CD1c-positive myeloid dendritic cell (primary cell): ENCODE data around the gene CETP.
"Not testable (repeated sequence)": the region's sequence is repeated elsewhere in the genome, so short reads cannot be mapped to it uniquely, and the experiment has no call there.

Experiments used
- DNase-seq: peaks from one replicate; pipeline ENCODE4 v3.0.0-alpha.2; 2016; ENCODE audit errors: extremely low spot score

CETP gene

DNA sequence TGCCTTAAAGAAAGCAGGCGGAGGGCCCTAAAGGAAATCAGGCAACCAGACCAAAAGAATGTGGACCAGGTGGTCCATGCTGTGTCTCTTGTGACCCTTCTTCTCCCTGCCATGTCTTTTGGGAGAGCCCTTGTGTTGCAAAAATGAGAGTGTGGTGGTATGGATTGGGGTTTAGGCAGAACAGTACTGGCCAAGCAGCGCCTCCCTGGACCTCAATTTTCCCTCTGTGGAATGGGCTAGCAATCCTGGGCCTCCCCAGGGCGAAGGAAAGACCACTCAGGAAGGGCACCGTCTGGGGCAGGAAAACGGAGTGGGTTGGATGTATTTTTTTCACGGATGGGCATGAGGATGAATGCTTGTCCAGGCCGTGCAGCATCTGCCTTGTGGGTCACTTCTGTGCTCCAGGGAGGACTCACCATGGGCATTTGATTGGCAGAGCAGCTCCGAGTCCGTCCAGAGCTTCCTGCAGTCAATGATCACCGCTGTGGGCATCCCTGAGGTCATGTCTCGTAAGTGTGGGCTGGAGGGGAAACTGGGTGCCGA lies 20.1 kb downstream of the CETP start:
- DNase-seq, result no peak

DNA sequence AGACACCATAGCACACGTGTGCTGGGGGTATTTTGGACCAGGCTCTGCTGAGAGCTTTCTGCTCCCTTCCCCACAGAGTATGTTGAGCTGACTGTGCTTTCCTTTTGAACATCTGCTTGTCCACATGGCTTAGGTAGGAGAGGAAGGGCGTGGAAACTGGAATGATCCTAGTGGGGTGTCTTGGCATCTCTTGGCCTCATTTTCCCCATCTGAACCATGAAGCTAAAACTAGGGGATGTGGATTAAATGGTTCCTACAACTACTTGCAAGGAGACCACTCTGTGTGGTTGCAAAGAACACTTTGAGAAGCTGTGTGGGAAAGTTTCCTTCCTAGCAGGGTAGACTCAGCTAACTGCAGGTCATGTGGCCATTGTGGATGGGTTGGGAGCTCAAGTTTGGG lies 20.9 kb downstream of the CETP start:
- no peak for DNase-seq

DNA sequence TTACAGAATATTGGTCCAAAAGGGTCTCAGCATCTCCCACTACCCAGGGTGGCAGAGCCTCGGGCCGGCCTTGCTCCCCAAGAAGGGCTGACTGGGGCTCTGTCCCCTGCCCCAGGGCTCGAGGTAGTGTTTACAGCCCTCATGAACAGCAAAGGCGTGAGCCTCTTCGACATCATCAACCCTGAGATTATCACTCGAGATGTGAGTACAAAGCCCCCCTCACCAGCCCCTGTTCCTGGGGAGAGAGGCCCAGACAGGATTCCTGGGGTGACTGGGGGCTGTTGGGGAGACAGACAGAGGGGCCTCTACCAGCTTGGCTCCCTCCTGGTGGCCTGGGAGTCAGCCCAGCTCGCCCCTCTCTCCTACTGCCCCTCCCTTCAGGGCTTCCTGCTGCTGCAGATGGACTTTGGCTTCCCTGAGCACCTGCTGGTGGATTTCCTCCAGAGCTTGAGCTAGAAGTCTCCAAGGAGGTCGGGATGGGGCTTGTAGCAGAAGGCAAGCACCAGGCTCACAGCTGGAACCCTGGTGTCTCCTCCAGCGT lies 21.5 kb downstream of the CETP start:
- no peak for DNase-seq

DNA sequence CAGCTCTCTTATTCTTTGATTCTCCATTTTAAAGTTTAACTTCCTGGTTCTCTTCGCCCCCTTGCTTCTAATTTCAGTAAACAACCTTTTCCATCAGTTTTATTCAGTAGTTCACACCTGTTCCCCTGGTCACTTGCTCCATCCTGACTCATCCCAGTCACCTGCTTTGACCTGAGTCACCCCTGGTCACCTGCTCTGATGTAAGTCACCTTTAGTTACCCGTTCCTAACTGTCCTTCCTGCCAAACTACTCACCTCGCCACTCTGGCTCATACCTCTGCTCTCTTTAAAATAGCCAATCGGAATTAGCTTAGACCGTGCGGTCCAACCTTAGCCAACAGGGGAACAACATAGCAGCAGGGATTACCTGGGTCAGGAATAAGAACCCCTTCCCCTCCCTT lies 22.9 kb downstream of the CETP start:
- DNase-seq, result no peak

DNA sequence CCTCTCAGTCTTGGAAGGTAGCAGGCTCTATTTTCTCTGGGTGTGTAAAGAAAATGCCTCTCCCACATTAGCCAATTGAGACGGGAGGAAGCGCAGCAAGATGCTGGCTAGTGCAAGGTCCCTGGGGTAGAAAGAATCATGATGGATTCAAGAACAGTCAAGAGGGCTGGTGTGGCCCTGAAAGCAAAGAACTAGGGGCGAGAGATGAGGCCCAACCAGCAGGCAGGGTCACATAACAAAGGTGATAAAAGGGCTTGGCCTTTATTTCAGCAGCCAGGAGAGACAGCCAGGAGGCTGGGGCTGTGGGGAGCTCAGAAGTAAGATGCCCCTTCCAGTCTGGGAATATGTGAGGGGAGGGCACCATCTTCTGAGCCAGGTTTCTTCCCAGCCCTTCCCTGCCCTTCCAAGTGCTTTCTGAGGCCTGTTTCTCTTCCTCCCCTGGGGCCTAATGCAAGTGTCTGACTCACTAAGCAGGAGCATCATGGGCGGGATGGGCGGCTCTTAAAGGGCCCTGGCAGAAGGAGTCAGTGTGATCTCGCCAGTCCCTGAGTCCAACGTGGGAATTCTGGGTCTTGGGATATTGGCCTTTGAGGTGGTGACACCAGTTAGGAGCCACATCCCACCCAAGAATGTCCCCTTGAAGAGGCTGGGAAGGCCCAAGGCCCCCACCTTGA lies 23.7 kb downstream of the CETP start:
- DNase-seq, result peak; percentile 61

DNA sequence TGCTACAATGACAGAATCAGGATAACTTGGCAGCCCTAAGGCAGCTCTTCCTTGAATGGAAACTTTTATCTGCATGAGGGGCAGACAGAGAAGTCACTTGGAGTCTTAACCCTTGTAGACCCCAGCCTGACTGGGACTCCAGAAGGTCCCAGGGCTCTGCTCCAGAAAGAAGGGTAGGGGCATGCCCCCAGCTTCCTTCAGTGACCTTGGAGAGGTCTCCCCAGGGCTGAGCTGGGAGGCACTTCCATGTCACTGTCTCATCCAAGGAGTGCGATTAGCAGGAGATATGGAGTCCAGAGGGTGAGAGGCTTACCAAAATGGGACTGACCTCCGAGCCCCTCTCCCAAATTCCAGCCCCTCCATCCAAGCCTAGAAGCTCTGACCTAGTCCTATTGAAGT lies 24.2 kb downstream of the CETP start:
- DNase-seq, result no peak

DNA sequence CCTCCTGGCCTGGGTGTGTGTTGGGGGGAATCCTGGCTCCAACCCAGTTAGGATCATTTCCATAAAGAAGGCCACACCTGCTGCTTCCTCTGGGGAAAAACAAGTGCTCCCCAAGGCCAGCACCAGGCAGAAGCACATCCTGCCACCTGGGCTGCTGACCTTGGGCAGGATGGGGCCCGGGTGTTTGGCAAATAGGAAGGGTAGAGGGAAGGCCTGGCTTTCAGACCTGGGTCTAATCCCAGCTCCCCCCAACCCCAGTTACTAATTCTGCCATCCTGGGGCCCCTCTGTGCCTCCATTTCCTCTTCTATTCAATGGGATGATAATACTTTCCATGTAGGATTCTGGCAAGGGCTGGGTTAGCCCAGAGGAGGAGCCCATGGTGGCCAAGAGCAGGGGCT lies 24.6 kb downstream of the CETP start:
- no peak for DNase-seq

DNA sequence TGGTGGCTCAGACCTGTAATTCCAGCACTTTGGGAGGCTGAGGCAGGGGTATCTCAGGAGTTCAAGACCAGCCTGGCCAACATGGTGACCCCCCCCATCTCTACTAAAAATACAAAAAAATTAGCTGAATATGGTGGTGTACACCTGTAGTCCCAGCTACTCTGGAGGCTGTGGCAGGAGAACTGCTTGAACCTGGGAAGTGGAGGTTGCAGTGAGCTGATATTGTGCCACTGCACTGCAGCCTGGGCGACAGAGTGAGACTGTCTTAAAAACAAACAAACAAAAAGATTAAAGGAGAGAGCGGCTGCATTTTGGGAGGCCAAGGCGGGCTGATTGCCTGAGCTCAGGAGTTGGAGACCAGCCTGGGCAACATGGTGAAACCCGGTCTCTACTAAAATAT lies 25.2 kb downstream of the CETP start:
- not testable (repeated sequence) for DNase-seq

DNA sequence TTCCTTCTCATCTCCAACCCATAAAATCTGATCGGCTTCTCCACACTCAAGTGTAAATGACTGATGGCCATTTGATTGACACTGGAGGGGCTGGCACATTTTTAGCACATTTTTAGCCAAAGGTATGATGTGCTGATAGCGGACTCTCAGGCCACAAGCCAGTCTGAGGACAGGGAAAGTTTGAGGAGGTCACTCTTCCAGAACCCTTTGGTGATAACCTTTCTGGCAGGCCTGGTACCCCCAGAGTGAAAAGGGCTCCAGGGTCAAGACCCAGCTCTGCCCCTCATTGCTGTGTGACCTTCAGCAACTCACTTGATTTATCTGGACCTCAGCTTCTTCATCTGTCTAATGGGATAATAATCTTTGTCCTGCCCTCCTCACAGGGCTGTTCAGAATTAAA lies 25.9 kb downstream of the CETP start:
- no peak for DNase-seq

DNA sequence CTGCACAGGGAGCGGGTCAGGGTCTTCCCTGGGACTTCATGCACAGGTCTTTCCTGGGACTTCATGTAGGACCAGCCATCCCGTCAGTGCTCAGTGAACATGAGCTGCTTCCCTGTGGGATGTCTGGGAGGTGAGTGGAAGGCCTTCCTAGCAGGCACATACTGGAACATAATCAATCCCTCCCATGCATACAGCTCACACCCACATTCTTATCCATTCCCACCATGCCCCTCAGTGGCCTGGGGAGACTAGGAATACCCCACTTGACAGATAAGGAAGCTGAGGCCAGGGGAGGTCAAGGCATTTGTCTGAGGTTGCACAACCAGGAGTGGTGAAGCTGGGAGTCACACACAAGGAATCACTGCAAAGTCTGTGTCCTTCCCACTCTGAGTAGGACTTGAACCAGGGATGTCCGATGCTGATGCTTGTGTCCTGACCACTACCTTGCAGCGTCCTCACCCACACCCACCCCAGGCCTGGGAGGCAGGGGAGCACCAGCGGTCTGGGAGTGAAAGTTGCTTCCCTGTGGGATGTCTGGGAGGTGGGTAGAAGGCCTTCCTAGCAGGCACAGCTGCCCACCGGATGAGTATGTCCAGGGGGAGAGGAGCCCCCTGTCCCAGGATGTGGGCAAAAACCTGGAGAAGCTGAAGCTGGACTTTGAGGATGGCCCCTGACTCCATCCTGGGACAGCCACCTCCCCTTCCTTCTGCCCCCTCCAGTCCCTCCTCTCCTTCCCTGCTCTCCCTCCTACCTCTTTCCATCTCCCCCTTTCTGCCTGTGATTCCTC lies 26.6 kb downstream of the CETP start:
- DNase-seq, result peak; percentile 28

DNA sequence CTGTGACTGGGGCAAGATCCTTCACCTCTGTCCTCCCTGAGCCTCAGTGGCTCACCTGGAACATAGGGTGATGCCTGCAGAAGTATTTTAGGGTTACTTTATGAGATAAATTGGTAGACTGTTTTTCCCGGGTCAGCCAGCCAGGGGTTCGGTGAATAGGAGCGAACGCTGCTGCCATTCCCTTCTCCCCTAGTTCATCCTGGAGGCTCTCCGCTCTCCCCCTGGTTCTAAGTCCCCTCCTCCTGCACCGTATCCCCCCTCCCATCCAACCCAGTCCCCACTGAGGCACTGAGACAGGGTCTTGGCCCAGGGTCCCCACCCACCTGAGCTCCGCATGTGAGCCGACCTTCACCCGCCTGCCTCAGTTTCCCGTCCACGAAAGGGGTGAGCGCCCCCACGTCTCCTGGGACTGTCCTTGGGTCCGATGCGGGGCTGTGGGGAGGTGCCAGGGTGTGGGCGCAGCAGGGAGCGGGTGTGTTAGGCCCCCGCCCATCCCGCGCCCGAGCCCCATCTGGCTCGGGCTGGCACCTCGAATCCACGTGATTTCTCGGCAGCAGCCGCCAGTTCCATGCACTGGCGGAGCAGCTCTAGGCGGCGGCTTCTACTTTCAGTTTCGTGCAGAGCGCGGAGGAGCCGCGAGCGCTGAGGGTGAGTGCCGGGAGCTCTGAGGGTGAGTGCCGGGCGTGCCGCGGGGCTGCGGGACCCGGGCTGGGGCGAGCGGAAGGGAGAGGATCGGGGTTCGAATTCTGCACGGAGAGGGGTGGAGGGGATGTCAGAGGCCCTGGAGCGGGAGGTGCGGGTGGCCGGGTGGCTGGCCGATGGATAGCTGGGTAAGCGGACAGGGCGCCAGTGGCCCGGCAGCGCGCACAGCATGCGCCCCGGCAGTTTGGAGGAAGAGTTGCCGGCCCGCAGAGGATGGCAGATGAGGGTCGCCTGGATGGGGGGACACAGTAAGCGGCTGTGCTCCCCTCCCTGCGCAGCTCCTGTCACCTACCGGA lies 27.5 kb downstream of the CETP start, which contains the start of gene NLRC5:
Gene NLRC5 (plus strand): TSS at position 610 of the 998 bp plus-strand sequence. CDS start 31,156 bp downstream, outside the sequence.
- peak; percentile 93 for DNase-seq

DNA sequence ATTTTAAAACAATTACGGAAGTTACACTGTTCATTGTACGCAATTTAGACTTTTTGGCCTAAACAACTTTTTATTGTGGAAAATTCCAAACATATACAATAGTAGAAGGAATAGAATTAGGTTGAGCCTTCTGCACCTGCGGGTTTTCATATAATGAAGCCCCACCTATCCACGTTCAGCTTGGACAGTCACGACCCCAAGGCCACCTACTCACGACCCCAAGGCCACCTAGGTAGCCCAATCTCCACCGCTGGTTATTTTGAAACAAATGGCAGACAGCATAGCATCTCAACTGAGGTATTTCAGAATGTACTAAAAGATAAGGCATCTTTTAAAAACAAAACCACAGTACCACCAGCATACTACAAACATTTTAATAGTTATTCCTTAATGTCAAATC lies 28.2 kb downstream of the CETP start:
- no peak for DNase-seq

DNA sequence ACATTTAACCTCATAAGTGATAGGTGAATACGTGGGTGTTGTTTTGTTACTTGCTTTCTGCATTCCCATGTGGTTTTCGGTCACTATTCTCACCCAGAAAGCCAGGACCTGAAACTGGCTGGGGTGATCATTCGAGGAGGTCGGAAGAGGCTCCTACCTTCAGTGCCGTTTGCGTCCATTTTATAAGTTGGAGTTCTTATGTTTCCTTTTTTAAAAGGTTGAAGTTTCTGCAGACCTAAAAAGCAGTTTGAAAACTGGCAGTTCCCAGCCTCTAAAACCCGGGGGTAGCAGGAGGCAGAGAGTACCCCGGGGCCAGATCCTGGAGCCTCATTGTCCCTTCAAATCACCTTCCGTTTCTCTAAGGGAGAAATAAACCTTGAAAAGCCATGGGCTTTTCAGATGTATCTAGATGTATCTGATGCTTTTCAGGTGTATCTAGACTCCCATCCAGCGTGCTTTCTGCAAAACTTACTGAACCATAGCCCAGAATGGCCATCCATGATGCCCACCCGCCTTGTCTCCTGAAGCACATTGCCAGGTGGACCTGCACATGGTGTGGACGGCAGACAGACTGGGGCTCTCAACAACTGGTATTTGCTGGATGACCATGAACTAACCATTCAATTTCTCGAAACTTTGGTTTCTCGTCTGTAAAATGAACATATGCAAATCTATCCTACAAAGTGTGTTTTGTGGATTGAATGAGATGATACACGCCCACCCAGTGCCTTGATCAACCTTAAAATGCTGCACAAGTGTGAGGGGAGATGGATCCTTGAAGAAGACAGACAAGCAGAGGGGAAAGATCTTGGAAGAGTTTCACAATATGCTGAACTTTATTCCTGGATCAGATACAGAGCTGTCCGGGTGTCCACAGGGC lies 28.9 kb downstream of the CETP start:
- no peak for DNase-seq

DNA sequence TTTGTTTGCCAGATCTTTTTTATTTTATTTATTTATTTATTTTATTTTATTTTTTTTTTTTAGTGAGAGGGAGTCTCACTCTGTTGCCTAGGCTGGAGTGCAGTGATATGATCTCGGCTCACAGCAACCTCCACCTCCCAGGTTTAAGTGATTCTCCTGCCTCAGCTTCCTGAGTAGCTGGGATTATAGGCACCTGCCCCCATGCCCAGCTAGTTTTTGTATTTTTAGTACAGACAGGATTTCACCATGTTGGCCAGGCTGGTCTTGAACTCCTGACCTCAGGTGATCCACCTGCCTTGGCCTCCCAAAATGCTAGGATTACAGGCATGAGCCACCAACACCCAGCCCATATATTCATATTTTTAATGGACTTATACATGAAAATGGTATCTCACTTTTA lies 30.7 kb downstream of the CETP start:
- DNase-seq, result not testable (repeated sequence)

DNA sequence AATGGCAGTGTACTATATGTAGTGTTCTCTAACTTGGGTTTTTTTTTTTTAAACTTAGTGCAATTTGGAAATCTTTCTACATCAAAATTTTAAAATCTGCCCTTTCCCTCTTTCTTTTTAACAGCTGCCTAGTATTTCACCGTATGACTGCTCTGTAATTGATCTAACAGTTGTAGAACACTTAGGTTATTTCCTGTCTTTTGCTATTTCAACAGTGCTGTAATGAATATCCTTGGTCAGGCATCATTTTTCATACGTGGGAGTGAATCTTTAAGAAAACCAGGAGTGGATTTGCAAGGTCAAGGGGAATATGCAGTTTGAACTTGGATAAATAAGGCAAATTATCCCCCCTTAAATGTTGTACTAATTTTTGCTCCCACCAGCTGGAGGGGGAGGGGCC lies 31.5 kb downstream of the CETP start:
- DNase-seq, result no peak

DNA sequence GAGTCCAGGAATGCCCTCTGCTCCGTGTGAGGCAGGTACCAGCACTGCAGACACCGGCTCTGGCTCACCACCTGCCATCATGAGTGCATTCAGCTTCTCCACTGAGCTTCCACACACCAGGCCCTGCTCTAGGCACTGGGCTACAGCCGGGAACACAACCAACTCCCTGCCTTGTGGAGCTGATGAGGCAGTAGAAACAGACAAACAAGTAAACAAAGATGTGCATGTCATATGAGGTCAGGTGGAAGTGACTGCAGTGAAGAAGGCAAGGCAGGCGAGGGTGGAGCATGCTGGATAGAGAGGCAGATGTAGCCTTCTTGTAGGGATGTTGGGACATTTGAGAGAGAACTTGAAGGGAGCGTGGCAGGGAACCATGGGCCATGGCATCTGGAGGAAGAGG lies 32.6 kb downstream of the CETP start:
- DNase-seq, result no peak

DNA sequence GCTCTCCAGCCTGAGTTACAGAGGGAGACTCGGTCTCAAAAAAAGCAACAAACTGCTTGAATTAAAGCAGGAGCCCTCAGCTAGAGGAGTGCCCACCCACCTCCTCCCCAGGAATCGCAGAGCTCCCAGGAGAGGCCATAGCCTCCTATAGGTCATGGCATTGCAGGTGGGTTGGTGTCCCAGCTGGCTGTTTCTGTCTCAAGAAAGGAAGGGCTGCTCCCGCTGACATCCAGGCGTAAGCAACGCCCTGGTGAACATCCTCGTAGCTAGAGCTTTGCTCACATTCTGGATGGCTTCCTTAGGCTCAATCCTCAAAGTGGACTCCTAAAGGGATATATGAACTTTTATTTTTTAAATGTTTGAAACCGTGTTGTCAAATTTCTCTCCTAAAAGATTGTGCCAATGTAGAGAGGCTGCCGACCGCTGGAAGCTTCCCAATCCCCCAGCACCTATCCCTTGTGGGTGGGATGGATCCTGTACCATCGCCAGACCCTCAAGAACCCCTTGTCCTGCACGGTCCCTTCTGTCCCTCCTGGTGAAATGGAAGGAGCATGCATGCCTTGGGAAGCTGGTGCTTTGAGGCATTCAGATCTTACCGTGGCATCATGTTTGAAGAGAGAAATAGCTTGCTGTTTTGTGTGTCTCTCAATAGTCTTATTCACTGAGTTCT lies 33.5 kb downstream of the CETP start:
- no peak for DNase-seq

DNA sequence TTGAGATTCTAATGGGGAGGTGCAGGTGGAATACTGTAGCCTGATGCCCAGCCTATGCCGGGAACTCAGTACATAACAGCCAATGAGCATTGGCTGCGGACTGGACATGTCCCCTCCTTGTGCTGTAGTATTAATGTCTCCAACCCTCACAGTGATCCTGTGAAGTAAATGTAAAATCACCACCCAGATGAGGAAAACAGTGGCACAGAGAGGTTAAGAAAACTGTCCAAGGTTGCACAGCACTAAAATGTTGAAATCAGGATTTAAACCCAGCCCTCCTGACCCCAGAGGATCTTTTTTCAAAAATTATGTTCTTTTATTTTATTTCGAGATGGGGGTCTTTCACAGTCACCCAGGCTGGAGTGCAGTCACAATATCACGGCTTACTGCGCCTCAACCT lies 35.5 kb downstream of the CETP start:
- DNase-seq, result no peak

DNA sequence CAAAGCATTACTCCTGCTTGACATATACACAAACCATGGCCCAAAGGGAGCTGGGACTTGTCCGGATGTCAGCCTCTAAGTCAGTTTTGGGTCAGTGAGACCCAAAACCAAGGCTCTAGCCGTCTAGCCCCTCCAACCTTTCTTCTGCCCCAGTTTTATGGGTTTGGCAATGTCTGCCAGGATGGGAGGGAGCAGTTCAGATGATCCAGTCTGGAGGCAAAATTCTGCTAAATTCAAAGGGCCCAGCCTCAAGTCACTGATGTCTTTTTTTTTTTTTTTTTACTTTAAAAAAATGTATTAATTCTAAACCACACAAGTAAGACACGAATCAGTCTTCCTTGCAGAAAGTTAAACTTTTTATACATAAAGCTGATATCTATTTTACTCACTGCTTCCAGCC lies 36.2 kb downstream of the CETP start:
- DNase-seq, result no peak

DNA sequence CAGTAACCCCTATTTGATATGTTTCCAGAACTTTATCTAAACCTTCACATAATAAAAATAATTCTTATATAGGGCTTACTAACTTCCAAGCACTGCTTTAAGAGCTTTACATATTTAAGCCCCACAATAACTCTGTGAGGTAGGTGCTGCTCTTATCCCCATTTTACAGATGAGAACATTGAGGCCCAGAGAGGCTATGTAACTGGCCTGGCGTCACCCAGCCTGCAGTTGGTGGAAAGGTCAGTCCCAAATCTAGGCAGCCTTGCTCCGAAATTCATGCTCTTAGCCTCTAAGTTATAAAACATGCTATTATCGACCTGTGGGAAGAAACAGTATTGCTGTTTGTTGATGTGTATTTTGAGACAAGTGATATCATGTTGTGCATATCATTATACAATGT lies 36.6 kb downstream of the CETP start:
- no peak for DNase-seq
